Endometrial microvascular endothelial cells (primary cell): ENCODE results near the gene SCYL1. TPM values are rescaled to one million over a fixed set of nuclear protein-coding genes. Genes with fewer than 3 reads are reported as not detected.

ENCODE experiments used
- in situ Hi-C: cut with HindIII; loops from 2 replicates; pipeline ENCODE4 v1.10.0; 2017; ENCODE audit warnings: low sequenced_read_pairs, low pct_unique_long_range_greater_than_20kb; ENCODE audit errors: inconsistent ontology term
- total RNA-seq: library from RNA; depleted of rRNA; stranded (reverse); fragments of >200 nt; gene quantifications from one replicate; pipeline ENCODE4 v1.2.3, GENCODE V29; 2015; ENCODE audit errors: inconsistent ontology term

Gene SCYL1
- total RNA-seq: 110 TPM

GRCh38 chr11:65524741-65525545 lies at the start of gene SCYL1:
Gene SCYL1, plus strand, starts transcription at chr11:65525083. Its CDS starts 71 bp downstream, at chr11:65525154.
- in situ Hi-C loops: no loop called here

- in situ Hi-C loops: no loop called here
These were observed 48.2 kb upstream of the SCYL1 start for GRCh38 chr11:65476632-65477148.

- in situ Hi-C loops: no loop called here
These were observed 47.5 kb upstream of the SCYL1 start for GRCh38 chr11:65477149-65477965.

DNA sequence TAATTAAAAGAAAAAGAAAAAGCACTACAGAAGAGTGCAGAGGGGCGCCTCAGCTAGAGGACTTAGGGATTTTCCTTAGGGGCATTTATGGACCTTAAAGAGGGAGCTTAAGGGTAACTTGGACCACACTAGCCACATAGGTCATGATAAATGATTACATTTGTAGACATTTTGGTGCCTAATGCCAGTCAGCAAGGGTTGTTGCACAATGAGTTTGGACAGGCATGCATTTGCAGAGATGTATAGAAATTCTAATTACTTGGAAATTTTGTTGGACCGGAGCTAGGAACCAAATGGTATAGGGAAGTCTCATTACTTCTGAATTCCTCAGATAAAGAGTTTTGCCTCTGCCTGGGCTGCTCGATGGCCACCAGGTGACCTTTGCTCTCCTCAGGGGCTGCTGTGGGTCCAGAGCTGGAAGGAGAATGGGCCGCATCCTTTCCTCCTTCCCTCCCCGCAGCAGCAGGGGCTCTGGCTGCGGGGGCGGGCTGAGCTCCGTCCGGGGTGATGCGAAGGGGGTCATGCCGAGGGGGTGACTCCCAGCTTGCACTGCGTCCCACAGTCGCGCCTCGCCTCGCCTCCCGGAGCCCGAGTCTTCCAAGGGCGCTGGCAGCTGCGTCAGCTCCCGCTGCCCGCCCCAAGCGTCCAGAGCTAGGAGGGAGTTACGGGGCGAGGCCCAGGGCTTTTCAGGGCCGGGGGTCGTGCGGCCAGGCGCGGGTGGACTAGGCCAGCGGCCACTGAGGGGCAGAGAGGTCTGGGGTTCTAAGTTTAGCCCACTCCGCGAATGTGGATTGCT lies 46.3 kb upstream of the SCYL1 start:
- in situ Hi-C loops: no loop called here

GRCh38 chr11:65479184-65480145 lies 45.4 kb upstream of the SCYL1 start:
- in situ Hi-C loops: no loop called here

DNA sequence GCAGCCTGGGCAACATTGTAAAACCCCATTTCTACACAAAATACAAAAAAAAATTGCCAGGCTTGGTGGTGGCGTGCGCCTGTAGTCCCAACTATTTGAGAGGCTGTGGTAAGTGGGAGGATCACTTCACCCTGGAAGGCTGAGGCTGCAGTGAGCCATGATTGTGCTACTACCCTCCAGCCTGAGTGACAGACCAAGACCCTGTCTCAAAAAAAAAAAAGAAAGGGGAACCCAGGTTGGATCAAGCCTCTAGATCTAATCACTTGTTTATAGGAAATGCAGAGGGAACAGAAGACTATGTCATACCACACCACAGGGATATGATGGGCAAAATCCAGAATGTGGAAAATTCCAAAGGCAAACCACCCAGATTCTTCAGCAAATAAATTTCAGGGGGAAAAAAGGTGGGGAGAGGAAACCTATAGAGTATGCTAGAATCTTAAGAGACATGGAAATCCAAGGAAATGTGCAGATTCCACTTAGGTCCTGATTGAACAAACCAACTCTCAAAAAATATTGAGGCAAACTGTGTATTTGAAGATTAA lies 42.5 kb upstream of the SCYL1 start:
- in situ Hi-C loops: no loop called here

GRCh38 chr11:65485920-65486219 lies 39.0 kb upstream of the SCYL1 start:
- in situ Hi-C loops: no loop called here

- in situ Hi-C loops: no loop called here
These were observed 38.1 kb upstream of the SCYL1 start for GRCh38 chr11:65486570-65487466.

DNA sequence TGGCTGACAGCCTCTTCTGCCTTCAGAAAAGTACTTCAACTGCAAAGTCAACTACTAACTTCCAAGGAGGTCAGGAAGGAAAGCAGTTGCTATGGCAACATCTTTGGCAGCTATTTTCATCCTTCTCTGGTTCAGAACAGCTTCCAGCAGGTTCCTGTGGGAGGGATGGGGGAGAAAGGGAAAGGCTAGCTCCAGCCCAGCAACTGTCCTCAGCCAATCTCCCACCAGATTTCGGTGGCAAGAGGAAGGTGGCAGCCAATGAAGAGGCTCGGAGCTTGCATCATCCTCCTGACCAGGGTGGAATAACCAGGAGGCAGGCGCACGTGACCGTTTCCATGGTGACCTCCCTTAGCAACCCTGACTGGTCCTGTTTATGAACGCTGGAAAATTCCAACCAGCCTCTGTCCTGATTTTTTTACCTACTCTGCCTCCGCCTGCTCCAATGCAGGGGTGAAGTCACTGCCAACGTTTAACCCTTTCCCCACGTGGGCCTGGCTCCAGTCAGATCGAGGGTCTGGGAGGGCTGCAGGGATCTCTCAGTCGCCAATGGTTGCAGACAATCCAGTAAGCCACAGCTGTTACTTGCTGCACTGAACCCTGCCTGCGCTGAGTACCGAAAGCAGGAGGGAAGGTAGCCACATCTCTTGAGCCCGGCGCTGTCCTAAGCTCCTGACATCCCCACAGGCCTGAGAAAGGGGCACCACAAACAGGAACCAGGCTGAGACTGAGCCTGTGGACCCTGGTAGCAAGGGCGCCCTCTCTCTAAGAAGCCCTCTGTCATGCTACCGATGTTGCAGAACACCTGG lies 37.2 kb upstream of the SCYL1 start:
- in situ Hi-C loops: no loop called here

- in situ Hi-C loops: no loop called here
These were observed 36.4 kb upstream of the SCYL1 start for GRCh38 chr11:65488273-65489034.

GRCh38 chr11:65489035-65489705 lies 35.7 kb upstream of the SCYL1 start:
- in situ Hi-C loops: no loop called here

DNA sequence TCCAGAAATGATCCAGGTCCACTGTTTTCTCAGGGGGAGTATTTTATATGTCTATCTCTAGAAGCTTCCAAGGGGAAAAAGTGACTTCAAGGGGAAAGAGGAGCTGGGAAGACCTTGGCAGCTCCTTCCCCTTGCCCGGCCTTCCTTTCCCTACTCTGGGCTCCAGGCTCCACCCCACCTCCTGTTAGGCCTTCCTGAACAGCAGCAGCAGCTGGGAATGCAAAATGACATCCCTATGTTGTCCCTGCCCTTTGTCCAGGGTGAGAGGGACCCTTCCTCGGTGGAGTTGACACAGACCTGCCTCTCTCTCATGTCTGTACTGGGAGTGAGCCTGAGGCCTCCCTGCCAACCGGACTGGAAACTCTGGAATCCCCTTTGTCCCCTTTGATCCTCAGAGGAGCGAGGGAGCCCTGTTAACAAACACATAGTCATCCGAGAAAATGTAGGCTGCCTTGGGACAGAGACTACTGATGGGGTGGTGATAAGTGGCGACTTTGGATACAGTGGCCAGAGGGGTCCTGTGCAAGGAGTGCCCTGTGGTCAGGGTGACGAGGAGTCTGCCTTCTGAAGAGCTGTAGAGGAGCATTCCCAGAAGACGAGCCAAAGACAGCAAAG lies 35.1 kb upstream of the SCYL1 start:
- in situ Hi-C loops: no loop called here

- in situ Hi-C loops: no loop called here
These were observed 33.8 kb upstream of the SCYL1 start for GRCh38 chr11:65491163-65491465.

DNA sequence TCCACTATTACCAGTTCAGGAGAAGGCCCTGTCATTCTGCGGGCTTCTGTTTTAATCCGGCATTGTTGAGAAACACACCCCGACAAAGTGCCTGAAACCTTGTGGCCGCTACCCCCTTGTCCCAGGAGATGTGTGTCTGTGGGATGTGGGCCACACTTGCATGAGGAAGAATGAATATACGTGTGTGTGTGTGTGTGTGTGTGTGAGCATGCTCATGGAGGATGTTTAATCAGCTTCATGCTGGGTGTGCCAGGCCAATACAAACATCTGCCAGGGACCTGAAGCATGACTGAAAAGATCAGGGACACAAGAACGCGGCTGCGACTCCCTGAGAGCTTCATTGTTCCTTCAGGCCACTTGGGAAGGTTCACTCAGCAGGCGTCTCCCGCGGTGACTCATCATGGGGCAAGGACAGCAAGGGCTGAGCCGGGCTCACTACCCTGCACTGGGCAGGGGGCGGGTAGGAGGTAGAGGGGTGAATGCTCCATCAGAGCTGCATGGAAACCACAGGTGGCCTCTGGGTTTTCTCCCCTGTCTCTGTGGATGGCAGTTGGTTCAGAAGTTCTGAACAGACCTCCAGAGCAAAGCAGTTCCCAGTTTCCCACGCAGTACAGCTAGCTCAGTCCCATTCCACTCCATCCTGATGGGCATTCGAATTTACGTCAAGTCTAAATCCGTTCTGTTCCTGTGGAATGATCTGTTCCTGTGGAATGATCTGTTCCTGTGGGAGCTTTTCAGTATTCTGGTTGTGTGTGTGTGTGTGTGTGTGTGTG lies 33.1 kb upstream of the SCYL1 start:
- in situ Hi-C loops: no loop called here
